GM21737 (cell line): ENCODE data around the gene FERMT2.
"Not testable (repeated sequence)": the region's sequence is repeated elsewhere in the genome, so short reads cannot be mapped to it uniquely, and the experiment has no call there.

Source experiments
- ATAC-seq: cut with Tn5 transposase; IDR thresholded peaks from one replicate; pipeline ENCODE4 v1.9.1; 2021; ENCODE audit warnings: mild to moderate bottlenecking, moderate library complexity; ENCODE audit not compliant: unreplicated experiment

Gene FERMT2

DNA sequence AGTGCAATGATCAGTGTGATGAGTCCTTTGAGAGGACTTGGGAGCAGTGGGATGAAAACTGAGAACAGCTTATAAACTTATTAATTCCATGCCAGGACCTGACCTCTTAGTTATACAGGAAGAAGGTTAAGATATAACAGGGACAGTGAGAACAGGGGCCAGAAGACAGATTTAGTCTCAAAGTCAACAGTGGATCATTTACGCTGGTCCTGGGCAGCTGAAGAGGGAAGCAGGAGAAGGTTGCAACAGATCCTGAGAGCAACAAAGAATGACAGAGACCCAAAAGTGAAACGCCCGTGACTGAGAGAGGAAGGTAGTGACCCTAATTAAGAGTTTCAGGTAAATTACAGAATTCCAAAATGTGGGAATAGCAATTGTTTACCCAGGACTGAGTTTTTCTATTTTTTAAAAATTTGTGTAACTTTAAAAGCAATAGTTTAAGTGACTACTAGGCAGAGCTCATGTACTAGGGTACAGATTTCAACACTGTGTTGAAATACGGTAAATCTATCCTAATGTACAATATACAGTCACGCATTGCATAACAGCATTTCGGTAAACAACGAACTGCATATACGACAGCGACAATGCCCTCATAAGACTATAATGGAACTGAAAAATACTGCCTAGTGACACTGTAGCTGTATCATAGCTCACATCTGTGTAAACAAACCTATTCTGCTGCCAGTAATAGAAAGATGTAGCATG lies 81.8 kb downstream of the FERMT2 start:
- ATAC-seq = no peak

DNA sequence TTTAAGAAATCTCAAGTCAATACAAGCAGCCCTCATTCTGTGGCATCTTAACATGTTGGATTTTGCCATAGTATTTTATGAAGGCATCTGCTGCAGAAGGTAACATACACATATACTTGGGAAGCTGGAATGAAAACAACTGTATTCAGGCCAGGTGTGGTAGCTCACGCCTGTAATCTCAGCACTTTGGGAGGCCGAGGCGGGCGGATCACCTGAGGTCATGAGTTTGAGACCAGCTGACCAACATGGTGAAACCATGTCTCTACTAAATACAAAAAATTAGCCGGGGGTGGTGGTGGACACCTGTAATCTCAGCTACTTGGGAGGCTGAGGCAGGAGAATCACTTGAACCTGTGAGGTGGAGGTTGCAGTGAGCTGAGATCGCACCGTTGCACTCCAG lies 86.0 kb downstream of the FERMT2 start:
- not testable (repeated sequence) for ATAC-seq

DNA sequence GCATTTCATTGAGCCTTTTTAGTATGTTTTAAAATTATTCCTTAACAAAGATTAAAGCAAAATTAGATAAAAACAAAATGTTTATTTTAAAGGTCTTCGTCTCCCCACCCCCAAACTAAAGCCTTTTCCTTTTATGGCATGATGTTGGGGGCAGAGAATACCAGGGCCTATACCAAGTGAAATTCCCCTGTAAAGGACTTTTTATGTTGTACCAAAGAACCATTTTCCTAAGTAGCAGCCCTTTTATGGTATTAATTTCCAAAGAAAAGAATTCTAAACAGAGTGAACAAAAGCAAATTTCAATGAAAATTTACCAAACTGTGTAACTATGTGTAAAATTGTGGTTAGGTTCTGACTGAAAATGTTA lies 87.5 kb downstream of the FERMT2 start:
- ATAC-seq = no peak

DNA sequence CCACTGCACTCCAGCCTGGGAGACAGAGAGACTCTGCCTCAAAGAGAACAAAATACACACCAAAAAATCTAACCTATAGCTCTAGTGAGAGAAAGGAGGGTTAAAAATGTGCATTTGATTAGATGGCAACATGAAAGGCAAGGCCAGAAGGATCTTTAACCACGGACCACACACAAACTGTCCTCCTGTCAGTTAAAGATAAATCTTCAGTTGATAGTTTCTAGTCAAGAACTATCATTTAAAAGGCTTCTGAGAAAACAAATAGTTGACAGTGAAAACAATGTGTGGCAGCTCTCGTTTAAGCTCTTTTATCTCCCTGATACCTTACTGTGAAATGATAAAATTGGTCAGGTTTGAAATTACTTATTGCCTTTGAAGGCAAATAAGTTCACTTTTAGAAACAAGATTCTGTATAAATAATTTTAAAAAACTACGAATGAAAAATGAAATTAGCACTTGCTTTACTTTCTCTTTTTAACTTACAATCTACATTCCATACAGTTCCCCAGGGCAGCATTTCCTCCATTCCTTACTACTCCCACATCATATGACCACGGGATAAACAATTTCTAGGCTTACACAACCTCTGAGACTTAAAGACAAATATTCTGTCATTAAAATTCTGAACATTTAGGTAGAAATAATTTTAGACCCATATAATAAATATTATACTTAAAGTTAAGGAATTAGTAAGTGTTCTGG lies 88.1 kb downstream of the FERMT2 start:
- no peak for ATAC-seq

DNA sequence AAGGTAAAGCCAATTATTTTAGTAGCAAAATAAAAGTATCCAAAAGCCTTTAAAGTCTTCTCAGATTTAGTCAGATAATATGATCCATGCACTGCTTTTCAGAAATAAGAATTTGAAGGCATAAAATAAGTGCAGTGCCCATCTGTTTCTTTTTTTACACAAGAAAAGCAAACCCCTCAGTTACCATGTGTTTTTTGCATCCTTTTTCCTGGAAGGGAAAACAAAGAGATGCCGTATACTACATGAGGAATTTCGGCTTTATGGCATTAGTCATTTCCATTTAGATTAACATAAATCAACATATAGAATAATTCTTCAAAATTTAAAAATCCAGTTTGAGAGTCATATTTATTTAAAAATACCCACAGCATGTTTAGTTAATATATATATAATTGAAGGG lies 89.4 kb downstream of the FERMT2 start:
- ATAC-seq = no peak

DNA sequence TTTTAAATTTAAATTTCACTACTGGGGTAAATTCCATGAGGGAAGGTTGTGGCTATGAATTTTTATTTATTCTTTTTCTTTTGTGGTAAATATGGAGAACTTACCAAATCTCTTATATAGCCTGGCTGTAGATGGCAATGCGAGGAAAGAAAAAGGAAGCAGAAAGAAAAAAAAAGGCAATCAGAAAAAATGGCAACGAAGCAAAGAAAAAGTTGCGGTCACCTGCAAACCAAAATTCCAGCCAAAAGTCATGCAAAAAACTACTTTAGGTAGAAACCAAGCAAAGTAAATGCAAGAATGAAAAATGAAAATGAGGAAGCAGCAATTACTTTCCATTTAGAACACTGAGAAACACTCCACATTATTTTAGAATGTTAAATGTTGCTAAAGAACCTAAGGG lies 89.9 kb downstream of the FERMT2 start:
- ATAC-seq = no peak

DNA sequence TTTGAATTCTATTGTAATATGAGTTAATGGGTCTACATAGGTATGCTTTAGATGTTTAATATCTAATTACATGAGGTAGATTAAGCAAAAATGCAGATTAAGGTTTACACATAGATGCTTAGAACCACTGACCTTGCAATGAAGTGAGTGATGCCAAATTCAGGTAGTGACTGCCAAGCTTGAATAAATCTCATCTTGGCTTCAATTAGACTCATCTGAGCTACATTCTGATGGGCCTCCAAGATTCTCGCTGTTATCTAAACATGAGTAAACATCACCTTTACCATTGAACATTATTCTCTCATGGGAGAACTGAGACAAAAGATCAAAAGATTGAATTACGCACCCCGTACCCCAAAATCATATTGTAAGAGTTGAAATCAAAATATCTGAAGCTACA lies 90.6 kb downstream of the FERMT2 start:
- no peak for ATAC-seq

DNA sequence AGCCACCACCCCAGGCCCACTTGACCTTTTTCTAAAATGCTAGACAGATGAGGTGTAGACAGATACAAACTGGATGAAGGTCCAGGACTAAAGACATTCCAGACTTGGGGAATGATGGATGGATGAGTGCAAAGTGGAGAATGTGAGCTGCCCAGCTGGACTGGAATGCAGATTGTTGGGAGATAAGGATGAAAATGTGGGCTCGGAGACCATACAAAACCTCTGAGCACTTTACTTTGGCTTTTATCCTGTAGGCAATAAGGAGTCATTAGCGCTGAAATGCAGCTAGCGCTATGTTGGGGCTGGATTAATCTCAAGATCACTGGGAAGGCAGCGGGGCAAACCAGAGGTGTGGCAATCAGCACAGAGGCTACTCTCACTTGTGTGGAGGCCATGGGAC lies 94.7 kb downstream of the FERMT2 start:
- no peak for ATAC-seq

DNA sequence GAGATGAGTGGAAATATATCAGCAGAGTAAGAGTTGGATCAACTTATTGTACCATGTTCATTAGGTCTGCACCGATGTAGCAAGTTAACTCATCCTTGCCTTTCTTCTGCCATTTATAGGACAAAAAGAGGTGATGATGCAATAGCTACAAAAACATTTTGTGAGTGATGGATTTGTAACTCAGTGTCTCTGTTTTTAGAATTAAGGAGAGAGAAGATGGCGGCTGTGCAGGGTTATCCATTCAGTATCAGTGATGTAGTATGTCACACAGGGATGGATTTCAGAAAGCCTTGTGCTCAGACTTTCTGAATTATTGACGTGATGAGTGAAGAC lies 97.4 kb downstream of the FERMT2 start:
- no peak for ATAC-seq

DNA sequence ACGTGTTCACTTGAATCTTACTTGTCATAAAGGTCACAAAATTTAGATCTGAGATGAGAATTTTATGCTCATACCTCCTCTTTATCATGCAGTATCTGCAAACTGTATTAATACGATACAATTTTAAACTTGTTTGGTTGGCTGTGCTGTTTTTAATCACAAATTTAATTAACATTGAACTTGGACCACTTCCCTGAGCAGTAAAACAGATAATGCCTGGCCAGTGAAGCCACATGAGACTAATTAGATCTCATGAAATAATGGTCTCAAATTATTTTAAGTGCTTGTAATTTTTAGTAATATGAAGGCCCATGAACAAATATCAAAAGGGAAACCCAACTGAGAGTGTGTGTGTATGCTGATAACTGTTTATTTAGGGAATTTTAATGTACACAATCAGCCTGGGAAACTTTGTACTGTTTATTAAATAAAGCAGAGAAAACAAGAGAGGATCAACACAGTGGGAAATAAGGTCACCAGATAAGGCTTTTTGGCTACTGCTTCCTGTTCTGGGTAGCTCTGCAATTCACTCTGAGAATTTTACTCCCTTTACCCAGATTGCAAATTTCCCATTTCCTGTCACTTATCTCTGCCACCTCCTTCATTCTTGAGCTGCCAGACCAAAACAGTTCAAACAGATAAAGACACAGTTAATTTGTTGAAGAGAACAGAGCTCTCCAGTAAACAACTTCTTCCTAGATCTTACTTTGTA lies 97.9 kb downstream of the FERMT2 start:
- ATAC-seq = no peak

DNA sequence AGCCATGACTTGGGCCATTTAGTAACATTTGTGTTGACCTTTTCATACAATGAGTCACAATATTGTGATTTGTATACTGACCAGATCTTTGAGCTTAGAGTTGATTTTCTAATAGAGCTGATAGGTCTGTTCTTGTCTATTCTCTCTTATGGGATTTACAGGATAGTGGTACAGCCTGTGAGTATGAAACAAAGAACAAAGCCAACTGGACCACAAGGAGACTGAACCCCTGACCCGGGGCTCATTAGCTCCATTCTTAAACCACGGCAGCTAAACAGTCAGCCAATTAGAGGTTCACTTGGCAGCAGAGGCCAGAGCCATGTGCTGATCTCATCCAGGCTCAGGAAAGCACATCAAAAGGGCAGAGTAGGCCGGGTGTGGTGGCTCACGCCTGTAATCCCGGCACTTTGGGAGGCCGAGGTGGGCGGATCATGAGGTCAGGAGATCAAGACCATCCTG lies 100.4 kb downstream of the FERMT2 start:
- no peak for ATAC-seq

DNA sequence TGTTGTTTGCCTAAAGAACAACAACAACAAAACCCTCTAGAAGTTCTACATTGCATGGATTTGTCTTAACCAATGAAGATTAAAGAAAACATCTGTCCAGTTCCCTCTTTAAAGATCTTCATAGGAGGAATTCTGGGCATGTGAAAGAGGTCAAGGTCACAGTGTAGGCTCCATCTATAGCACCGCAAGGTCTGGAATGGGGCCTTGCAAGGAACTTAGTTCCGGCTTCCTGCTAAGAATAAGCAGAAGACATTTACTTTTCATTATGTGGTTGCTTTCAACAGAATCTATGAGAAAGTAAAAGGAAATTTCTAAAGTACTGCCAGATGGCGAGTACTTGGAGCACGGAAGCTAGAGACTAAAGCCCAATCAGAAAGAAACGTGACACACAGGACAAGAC lies 102.2 kb downstream of the FERMT2 start:
- ATAC-seq = no peak

DNA sequence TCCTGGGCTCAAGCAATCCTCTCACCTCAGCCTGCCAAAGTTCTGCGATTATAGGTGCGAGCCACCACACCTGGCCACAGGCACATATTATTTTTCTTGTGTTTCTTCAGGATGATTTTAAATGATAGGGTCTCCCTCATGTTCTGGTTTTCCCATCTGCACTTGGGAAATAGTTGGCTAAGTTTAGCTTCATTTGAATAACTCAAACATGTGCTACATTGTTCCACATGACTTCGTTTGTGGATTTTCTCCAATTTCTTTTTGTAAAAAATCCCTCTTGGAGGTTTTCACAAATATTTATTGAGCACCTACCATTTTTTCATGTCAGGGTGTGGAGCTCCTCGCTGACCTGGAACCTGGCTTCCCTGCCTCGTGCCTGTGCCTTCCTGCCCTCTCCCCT lies 104.3 kb downstream of the FERMT2 start:
- no peak for ATAC-seq

DNA sequence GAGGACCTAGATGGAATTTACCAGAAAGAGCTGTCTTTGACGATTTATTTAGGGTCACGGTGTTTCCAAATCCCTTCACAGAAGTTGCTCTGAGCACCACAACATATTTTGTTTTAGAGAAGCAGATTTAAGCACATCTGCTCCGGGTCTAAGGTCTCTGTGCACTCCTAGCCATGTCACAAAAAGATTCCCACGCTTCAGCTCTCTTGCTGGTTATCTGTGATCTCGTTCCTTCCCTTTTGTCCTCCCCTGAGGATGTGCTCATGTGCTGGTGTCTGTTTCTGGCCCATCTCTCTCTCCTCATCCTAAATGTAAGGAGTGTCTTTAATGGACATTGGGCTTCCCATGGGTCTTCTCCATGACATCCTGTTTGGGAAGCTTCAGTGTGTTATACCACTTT lies 105.8 kb downstream of the FERMT2 start:
- ATAC-seq = no peak

DNA sequence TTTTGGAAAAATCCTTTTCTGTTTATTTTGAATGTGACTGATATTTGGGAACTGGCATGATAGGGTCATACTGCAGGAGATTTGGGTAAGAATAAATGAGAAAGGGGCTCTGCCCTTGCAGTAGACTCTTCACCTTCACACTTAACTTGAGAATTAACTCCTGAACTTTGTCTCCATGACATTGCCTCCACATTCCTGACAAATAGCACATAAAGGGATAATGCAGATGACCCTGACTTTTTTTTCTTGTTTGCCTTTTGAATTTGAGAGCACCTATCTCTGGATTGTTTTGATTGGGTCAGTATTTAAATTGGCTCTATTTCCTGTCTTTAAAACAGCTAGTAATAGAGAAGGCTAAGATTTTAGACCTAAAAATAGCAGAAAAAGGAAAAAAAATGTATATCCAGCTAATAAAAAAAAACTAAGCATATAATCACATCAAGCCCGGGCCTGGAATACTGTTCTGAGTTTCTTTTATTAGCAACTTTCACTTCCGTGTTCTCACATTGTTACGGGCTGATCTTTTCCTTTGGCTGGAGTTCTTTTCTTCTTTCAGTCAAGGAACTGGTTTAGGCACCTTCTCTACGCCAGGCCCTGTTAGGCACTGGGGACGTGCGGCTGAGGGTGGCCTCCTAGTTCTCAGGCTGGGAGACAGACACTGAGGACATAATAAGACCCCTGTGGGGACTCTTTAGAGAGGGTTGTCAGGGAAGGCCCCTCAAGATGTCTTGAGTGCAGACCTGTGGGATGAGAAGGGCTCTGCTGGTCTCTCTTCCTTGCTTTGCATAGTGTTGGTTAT lies 106.4 kb downstream of the FERMT2 start:
- no peak for ATAC-seq

DNA sequence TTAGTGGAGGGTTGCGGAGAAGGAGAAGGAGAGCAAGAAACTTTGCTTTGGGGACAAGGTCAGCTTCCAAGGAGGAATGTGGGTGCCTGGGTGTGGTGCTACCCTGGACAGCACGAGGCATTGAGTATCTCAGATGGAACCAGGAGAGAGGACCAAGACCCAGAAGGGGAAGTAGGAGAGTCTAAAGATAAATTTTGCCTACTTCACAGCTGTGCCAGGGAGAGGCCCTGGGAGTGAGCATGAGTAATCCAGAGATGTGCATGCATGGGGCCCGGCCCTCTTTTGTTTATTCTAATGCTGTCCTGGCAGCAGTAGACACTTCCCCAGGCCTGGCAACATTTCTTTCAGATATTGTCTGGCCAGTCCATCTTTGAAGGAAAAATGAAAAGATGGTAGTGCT lies 110.0 kb downstream of the FERMT2 start:
- ATAC-seq = no peak

DNA sequence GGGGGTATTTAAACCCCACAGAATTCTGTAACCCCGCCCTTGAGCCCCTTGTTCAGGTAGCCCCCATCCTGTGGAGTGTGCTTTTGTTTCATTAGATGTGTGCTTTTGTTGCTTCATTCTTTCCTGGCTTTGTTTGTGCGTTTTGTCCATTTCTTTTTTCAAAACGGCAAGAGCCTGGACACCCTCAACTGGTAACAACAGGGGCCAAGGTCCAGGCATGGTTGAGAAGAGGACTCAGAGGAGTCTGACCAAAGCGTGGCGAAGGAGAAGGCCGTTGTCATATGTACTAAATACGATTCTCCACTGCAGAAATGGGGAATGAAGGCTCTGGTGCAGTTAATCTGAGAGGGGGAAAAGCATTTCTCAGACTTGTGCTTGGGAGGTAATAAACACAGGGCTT lies 113.4 kb downstream of the FERMT2 start:
- no peak for ATAC-seq

DNA sequence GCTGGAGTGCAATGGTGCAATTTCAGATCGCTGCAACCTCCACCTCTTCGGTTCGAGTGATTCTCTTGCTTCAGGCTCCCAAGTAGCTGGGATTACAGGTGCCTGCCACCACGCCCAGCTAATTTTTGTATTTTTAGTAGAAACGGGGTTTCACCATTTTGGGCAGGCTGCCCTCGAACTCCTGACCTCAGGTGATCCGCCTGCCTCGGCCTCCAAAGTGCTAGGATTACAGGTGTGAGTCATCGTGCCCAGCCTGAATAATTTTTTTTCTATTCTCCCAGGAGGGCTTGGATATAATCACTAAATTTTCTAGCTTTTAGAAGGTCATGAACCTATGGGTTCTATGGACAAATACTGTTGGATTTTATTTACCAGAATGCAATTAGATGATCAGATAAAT lies 114.8 kb downstream of the FERMT2 start:
- no peak for ATAC-seq

DNA sequence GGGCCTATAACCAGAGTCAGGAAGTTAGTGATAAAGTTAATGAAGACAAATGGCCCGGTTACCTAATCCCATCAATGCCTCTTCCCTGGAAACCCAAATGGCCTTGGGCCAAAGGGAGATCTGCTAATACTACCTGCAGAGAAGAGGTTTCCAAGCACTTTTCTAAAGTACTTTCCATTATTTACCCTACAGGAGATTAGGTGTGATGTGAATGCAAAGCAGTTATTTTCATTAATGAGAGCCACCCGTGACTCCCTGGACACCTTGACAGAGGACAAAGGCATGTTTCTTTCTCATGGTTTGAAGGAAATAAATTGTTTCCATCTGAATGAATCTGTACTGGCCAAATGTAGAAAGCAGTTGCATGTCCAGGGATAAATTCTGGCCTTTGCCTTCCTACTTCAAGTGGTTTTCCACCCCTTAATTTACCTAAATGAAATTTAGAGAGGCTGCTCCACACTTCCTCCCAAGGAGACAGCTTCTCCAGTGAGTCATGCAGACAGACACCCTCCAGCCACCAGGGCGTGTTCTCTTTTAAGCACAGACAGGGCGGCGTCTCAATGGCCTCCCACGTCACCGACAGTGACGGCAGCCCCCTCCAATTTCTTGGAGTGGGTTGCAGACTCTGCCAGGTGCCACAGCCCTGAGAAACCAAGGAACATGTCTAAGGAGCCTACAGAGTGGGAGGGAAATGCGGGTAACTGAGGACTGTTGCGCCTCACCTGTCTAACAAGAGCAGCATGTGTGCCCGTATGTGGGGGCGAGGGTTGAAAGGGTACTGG lies 115.5 kb downstream of the FERMT2 start:
- ATAC-seq = no peak

DNA sequence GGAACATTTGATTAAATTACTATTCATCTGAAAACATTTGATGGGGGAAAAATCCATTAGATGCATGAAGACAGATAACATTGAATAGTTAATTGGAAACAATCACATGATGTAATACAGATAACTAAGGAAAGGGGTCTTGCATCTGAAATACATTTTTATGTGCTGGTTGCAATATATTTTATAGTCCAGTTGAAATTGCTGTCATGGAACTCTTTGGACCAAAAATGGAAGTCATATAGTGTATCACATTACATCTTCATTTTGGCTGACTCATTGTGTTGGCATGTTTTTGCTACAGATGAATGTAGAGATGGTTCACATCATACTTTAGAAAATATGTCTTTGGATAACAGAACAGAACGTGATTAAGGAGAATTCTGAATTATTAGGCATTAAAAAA lies 116.4 kb downstream of the FERMT2 start:
- no peak for ATAC-seq

DNA sequence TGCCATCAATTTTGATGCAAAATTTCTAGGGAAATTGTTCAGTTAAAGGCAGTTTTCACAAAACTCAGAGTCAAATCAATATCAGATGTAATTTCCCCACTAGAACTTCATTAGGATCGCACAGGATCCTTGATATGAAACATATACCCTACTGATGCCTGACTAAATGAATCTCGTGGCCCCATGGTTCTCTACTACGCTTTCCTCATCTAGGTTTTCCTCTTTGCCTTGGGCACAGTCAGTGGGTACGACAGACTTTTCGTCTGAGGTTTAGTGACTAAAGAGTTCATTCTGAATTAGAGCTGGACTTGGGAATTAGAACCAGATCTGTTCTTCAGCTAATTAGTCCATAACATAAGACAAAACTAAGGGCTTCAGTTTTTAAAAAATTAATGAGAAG lies 117.0 kb downstream of the FERMT2 start:
- ATAC-seq = no peak
